DMS114 treated with DMSO at 0.1 percent for 48 hours (cell line): ENCODE data around the gene ARG2.

ENCODE experiments used
- DNase-seq: peaks from one replicate; lab custom pipeline; 2025; ENCODE audit not compliant: unreplicated experiment; lab: John Stamatoyannopoulos, UW

The ARG2 gene

DNA sequence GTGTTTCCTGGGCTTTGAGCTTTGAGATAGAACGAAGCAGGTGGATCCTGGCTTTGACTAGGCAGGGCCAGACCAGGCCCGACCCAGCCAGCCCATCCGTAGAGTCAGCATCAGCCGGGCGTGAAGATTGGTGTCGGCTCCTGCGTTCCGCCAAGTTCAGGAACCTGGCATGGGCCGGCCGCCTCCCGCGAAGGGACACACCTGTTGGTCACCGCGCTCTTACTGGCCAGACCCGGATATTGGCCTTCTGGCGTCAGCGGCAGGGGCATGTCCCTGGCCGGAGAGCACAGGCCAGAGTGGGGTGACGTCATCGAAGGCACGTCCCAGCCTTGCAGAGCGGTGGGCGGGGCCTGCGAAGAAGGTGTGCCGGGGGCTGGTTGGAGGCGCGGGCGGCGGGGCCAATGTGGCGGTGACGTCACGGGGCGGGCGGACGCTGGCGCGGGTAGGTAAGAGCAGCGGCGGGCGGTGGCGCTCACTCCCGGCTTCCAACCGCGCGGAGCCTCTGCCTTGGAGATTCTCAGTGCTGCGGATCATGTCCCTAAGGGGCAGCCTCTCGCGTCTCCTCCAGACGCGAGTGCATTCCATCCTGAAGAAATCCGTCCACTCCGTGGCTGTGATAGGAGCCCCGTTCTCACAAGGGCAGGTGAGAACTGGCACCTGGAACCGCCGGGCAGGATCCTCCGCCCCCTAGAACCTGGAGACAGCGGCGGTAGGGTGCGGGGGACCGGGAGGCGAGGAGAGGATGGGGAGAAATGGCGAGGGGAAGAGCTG is at the start of gene ARG2:
Gene ARG2, plus strand, starts transcription at position 475 of the 771 bp plus-strand sequence. Its CDS starts 58 bp downstream, at position 533.
- peak; percentile 85 for DNase-seq

DNA sequence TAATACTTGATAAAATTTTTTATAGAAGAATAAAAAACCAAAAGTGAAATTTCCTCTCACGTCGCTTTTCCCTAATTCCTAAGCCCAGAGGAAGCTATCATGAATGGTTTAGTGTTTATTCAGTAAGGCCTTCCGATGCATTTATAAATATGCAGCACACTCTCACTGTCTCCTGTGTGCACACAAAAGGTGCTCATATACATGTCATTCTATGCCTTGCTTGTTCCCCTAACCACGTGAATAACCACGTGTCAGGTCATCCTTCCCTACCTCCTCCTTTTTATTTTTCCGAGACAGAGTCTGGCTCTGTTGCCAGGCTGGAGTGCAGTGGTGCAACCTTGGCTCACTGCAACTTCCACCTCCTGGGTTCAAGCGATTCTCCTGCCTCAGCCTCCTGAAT is 49.3 kb upstream of the ARG2 start:
- no peak for DNase-seq

DNA sequence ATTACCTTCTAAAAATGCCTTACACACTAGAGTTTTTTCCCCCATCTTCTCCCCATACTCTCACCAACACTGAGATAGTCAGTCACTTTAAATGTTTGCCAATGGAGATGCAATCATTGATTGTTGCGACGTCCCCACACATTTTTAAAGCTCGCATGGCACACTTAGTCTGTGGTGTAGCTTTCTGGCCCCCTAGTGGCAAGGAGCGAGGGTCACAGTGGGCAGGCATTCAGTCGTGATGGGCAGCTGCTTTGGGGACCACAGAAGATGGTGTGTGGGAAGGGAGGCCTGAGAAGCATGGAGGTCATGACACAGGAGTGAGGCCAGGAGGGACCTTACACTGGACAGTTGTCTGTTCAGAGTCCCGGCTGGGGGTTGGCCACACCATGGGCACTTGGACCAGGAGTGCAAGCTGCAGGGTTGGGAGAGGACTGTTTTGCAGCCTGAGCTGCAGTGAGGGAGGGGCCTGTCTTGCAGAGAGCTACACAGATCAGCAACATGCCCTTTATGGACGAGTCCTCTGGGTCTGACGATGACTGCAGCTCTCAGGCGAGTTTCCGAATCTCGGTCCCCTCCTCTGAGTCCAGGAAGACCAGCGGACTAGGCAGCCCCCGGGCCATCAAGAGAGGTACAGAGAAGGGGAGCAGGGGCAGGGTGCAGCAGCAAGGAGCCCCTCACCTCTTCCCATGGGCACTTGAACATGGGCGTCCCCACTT is 48.3 kb upstream of the ARG2 start:
- DNase-seq = peak; percentile 49

DNA sequence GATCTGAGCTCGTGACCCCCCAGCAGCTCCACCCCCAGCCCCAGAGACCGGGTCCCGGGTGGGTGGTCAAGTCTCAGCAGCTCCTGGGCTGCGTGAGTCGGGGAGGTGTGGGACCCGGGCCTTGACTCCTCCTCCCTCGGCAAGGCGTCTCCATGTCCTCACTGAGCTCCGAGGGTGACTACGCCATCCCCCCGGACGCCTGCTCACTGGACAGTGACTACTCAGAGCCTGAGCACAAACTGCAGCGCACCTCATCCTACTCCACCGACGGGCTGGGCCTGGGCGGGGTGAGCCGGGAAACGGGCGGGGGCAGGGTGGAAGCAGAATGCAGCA is 47.8 kb upstream of the ARG2 start:
- no peak for DNase-seq

DNA sequence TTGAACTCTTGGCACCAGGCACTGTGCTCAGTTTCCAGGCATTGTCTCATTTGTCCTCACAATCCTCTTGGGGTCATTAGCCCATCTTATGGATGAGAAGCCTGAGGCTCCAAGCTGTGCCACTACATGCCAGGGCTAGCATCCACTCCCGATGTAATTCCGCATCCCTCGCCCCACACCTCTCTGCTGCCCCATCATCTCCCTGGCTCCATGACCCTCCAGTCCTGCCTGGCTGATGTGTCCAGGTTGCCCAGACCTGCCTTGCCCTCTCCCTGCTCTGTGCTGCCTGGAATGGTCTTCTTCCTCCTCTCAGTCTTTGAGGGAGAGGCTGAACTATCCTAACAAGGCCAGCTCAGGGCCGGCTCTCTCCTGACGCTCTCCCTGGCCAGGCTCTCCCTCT is 47.1 kb upstream of the ARG2 start:
- no peak for DNase-seq

DNA sequence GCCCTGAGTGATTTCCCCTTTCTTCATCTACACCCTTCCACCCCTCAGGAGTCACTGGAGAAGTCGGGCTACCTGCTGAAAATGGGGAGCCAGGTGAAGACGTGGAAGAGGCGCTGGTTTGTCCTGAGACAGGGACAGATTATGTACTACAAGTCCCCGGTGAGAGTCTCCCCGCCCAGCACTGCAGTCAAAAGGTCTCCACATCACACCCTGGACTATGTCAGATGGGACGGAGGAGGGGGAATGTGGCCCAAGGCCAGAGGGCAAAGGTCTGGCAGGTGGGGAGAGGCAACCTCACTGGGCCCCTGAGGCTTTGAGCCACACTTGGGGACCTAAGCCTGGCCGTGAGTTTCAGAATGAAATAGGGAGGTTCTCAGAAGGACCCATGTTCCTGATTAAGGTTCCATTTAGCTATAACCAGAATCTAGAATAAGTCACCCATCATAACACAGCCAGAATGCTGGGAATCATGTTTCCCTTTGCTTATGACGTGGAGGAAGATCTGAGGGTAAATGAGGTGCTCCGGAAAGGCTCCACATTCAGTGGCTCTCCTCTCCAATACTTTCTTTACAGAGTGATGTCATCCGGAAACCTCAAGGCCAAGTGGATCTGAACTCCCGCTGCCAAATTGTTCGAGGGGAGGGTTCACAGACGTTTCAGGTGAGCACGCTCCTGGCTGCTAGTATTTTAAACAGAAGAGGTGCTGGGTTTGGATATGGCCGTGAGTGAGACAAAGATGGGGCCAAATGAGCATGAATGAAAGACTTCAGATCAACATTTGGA is 46.3 kb upstream of the ARG2 start:
- no peak for DNase-seq

DNA sequence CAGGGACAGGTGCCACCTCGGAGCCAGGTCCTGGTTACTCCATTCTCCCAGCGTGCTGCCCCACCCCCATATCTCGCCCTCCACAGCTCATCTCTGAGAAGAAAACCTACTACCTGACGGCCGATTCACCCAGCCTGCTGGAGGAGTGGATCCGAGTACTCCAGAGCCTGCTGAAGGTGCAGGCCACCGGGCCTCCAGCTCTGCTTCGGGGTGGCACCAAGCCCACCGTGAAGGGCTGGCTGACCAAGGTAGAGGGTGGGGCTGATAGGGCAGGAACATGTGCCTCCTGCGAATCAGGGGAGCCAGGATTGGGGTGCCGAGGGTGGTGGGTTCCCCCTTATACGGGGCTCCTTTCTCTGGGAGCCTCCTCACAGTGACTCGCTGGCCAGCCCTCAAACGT is 45.6 kb upstream of the ARG2 start:
- no peak for DNase-seq

DNA sequence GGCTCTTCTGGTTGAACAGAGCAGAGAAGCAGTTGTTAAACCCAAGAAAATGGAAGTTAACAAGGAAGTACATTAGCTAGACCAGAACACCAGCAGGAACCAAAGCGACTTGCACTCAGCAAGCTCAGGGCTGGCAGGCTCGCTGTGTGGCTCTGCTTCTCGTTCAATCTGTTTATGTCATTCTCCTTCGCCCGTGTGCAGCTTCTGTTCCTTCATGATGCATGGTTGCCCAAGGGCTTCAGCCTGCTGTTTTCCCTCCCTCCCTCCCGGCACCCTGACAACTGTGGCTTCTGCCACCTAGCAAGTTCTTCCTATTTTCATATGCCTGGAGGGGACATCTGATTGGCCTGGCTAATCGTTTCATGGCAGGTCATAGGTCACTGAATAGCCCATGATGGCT is 44.9 kb upstream of the ARG2 start:
- no peak for DNase-seq

DNA sequence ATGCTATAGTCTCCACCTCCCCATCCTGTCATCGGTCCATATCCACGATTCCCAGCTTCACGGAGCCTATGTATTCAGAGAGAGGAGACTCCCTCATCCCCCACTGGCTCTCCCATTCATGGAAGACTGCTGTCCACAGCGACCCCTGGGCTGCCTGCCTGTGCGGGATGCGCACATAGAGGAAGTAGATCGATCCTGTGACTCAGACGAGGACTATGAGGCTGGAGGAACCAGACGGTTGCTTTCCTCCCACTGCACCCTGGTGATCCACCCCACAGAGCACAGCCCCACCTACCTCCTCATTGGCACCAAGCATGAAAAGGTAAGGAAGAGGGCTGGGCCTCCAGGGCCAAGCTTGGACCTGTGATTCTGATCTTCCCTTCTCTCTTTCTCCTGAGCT is 44.0 kb upstream of the ARG2 start:
- no peak for DNase-seq

DNA sequence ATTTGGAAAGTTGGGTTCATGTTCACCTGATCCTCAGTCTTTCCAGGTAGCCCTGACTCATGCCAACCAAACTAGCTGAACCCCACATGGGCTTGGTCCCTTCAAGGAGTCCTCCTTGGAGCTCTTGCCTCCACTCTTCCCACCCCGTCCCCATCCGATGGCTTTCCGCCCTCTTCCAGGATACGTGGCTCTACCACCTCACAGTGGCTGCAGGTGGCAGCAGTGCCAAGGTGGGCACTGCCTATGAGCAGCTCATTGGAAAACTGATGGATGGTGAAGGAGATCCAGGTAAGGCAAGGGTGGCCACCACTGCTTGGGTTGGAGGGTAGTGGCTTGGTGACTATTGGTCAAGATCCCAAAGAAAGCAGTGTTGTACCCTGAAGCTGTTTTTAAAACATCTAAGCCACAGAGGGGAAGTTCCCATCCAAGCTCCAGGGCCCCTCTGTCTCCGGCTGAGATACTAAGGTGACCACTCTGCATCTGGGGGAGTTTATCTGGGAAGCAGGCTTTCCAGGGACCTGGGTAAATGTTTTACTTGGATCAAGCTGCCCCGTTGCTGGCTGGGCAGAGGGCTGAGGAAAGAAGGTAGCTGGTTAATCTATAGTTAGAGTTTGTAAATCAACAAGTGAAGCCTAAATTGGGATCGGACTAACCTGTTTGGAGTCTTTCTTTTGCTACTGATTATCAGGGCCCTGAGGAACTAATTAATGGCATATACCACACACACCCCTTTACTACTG is 43.3 kb upstream of the ARG2 start:
- DNase-seq = no peak

DNA sequence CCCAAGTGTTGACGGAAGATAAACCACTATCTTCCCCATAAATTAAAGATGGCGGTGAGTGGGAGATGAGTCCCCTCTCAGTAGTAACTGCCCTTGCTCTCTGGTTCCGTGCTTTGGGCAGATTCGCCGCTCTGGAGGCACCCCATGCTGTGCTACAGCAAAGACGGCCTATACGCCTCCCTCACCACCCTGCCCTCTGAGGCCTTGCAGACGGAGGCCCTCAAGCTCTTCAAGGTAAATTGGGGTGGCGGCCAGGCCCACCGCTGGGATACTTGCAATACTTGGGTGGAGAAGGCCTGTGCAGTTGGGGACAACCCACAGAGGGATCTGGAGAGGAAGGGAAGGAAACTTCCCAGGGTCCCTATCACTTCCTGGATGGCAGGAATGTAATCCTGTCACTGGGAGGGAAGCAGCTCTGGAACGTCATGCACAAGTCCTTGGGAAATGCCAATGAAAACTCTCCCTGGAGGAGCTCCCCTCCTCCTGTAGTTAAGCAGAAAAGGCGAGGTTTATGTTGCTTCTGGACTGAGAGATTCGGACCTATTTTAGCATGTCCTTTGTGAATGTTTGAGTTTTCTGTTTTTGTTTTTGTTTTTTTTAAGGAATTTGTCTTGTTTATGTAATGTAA is 42.4 kb upstream of the ARG2 start:
- DNase-seq = no peak

DNA sequence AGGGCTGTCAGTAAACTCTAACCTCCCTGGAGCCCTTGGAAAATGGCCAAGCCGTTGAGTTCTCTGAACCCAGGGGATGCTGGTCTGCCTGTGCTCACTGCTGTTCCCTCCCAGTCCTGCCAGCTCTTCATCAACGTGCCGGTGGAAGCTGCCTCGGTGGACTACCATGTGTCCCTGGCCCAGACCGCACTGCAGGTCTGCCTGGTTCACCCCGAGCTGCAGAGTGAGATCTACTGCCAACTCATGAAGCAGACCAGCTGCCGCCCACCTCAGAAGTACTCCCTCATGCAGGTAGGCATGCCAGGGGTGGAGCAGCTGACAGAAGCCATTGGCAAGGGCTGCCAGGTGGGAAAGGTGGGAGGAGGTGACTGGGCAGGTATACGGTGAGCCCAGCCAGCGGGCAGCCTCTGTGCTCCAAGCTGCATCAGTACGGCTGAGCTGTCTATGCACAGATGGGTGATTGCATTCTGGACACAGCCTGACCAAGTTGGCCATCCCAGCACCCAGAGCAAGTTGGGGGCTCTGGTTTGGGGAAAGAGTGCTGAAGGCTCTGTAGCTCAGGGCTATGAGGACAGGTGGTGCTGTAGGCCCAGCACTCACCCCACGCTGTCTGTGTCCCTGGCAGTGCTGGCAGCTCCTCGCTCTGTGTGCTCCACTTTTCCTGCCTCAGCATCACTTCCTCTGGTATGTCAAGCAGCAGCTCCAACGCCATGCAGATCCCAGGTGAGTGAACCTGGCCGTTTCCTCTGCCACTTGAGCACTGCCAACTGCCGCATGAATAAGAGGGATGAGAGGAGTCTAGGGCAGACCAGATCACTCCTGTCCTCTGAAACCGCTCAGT is 41.6 kb upstream of the ARG2 start:
- DNase-seq = no peak

DNA sequence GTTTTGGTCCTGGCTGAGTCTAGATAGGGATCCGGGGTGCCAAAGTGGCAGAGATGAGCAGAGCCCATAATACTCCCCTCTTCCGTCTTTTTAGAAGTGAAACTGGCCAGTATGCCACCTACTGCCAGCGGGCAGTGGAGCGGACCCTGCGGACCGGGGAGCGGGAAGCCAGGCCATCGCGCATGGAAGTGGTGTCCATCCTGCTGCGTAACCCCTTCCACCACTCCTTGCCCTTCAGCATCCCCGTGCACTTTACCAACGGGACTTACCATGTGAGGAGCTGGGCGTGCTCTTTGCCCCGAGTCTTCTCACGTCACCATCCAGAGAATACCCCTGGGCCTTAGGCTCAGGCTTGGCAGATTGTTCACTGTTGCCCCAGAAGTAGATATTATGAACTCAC is 40.7 kb upstream of the ARG2 start:
- DNase-seq = no peak

DNA sequence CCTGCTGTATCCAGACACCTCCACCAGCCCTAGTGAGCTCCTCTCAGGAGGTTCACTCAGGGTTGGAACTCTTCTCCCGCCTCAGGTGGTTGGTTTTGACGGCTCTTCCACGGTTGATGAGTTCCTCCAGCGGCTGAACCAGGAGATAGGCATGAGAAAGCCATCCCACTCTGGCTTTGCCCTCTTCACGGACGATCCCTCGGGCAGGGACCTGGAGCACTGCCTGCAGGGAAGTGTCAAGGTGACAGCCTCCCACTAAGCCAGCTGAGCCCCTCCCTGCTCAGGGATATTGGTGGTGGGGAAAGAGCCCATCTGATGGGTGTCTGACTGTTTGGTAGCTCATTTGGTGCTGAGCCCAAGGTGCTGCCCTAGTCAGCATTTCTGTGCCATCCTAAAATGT is 40.1 kb upstream of the ARG2 start:
- no peak for DNase-seq

DNA sequence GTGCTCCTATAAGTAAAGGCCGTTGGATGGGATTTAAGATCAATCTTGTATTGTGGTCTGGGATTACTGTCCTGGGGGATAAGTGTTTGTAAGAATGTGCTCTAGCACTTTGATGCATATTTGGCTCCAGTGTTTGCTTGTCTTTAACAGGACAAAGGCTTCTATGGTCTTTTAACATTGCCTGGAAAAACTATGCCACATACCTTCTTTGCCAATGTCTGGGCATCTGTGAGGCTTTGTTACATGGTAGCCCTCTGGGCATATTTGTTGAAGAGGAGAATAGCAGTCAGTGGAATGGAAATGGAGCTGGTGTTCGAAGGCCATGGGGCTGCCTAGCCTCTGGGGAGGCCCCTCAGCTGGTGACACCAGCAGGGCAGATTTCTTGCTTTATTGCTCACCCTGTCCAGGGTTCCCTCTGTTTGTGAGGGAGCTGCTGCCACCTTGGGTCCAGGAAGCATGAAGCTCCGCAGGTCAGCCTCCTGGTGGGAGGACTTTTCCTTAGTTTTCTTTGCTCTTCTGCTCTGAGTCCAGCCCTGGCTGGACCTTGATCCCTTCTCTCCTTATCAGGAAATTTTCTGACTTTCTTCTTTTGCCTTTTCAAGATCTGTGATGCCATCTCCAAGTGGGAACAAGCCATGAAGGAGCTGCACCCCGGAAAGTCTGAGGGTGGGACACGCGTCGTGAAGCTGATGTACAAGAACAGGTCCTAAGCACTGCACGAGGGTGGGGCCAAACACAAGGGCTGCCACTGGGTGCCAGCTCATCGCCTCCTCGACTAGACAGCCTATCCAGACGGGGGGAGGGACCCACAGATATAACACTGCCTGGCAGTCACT is 39.2 kb upstream of the ARG2 start:
- DNase-seq = no peak

DNA sequence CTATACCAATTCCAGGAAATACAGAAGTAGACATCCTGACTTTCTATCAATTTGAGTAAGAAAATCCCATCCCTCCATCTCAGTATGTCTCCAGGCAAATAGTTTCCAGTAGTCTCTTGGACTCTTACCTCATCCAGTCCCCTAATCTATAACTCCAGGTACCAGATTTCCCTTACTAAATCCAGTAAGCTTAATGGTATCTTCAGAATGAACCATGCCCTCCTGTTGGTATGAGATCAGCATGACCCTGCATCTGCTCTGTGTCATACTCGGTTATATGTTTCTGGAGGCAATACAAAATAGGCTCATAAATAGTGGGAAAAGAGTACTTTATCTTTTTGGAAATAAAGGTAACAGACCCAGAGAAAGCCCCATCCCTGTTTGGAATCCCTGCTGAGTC is 38.1 kb upstream of the ARG2 start:
- DNase-seq = no peak

DNA sequence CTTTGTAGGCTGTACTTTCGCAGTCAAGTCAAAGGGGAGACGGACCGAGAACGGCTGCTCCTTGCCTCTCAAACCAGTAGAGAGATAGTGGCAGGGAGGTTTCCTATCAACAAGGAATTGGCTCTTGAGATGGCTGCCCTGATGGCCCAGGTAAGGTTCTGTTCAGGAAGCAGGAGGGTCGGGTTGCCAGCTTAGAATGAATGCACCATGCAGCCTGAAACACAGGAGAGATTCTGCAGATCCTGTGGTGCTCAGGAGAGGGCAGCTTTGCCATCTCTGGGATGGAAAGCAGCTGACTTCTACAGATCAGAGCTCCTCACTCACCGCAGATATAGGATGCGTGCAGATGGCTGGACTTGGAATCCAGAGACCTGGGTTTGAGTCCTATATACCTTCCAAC is 37.7 kb upstream of the ARG2 start:
- no peak for DNase-seq

DNA sequence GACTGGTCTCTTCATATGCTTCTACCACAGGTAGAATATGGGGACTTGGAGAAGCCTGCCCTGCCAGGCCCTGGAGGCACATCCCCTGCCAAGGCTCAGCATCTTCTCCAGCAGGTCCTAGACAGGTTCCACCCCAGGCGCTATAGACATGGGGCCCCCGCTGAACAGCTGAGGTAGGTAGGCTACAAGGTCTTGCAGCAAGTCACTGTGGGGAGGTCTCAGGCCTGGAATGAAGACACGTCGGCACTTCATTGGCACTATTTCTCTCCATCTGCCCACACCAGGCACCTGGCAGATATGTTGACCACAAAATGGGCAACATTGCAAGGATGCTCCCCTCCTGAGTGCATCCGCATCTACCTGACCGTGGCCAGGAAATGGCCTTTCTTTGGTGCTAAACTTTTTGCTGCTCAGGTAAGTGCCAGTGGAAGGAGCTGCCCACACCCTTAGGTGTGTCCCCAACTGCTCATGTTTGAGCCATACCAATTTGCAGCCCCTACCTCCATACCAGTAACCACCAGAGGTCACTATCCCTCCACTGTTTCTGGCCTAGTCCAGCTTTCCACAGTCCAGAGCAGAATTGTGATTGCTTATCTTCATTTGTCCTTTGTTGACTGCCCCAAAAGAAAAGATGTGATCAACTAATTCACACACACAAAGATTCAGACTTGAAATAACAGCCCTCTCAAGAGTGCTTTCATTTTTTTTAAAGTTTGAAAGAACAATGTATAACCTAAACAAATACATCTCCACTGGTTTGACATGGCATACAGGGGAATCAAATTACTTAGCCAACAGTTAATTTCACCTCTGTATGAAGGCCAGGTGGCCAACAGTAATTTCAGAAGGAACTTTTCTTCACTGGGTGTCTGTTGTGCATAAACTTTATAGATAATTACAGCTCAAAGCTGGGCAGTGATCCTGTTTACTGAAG is 35.7 kb upstream of the ARG2 start:
- DNase-seq = peak; percentile 26
